Nephron progenitor cell (in vitro differentiated cells): Measurements from ENCODE around the gene CD163.
"Not testable (repeated sequence)": the region's sequence is repeated elsewhere in the genome, so short reads cannot be mapped to it uniquely, and the experiment has no call there.

Experiments used
- DNase-seq: peaks from one replicate; pipeline ENCODE4 v3.0.0; 2021
- H3K27ac Mint-ChIP-seq: 2 replicates; pipeline ENCODE4 v1.8.0; 2021; ENCODE audit warnings: mild to moderate bottlenecking, moderate library complexity, mixed read lengths
- H3K27me3 Mint-ChIP-seq: 2 replicates; pipeline ENCODE4 v1.8.0; 2021; ENCODE audit warnings: mild to moderate bottlenecking, low read depth, mixed read lengths; ENCODE audit not compliant: poor library complexity
- H3K36me3 Mint-ChIP-seq: 2 replicates; pipeline ENCODE4 v1.8.0; 2021; ENCODE audit warnings: low read depth, mixed read lengths
- H3K4me1 Mint-ChIP-seq: 2 replicates; pipeline ENCODE4 v1.8.0; 2021; ENCODE audit warnings: mixed read lengths
- H3K4me3 Mint-ChIP-seq: 2 replicates; pipeline ENCODE4 v1.8.0; 2021; ENCODE audit warnings: mild to moderate bottlenecking, moderate library complexity, mixed read lengths
- H3K9me3 Mint-ChIP-seq: 2 replicates; pipeline ENCODE4 v1.8.0; 2021; ENCODE audit warnings: mild to moderate bottlenecking, moderate library complexity, mixed read lengths
- CTCF ChIP-seq: fragments of 200-600 bp; sonication (generic); IDR thresholded peaks from 2 replicates; pipeline ENCODE4 v1.5.0; 2021; ENCODE audit warnings: antibody characterized with exemption

Gene CD163

GRCh38 chr12:7503686-7504415 lies at the start of gene CD163:
Gene CD163, minus strand, starts transcription at chr12:7503777. Its CDS starts 87 bp downstream, at chr12:7503690.
- Mint-ChIP-seq H3K27ac (no peak within 1 kb of the TSS), H3K4me3 (no peak within 1 kb of the TSS), H3K27me3 (peaks cover 4% of the 10 kb centered on the region), H3K4me1 (no peaks in the 10 kb centered on the region), H3K9me3 (peaks cover 13% of the 10 kb centered on the region), H3K36me3 (no peaks in the 10 kb centered on the region)
- no peak for DNase-seq
- TF ChIP-seq CTCF: no peak

GRCh38 chr12:7542813-7543212 lies 39.2 kb upstream of the CD163 start:
- Mint-ChIP-seq H3K9me3 (peaks cover 16% of the 10 kb centered on the region), H3K4me3 (no peak overlapping the region), H3K4me1 (peaks cover 28% of the 10 kb centered on the region), H3K27me3 (peaks cover 7% of the 10 kb centered on the region), H3K36me3 (peaks cover 5% of the 10 kb centered on the region), H3K27ac (no peak overlapping the region)
- no peak for TF ChIP-seq CTCF
- DNase-seq: no peak

- Mint-ChIP-seq H3K4me1 (peaks cover 28% of the 10 kb centered on the region), H3K4me3 (no peak overlapping the region), H3K9me3 (peaks cover 16% of the 10 kb centered on the region), H3K27me3 (peaks cover 7% of the 10 kb centered on the region), H3K27ac (peak overlapping the region; percentile 86), H3K36me3 (peaks cover 5% of the 10 kb centered on the region)
- TF ChIP-seq CTCF: no peak
- DNase-seq: no peak
Measured at GRCh38 chr12:7542046-7542445, 38.5 kb upstream of the CD163 start.

GRCh38 chr12:7514416-7514815 lies 10.8 kb upstream of the CD163 start:
- Mint-ChIP-seq H3K27me3 (no peaks in the 10 kb centered on the region), H3K36me3 (no peaks in the 10 kb centered on the region), H3K4me1 (no peaks in the 10 kb centered on the region), H3K9me3 (peaks cover 12% of the 10 kb centered on the region), H3K4me3 (no peak overlapping the region), H3K27ac (no peak overlapping the region)
- TF ChIP-seq CTCF: no peak
- DNase-seq: no peak

GRCh38 chr12:7512553-7512952 lies 9.0 kb upstream of the CD163 start:
- no peak overlapping the region for H3K27ac Mint-ChIP-seq
- no peak for DNase-seq
- no peak overlapping the region for H3K4me3 Mint-ChIP-seq
- no peaks in the 10 kb centered on the region for H3K27me3 Mint-ChIP-seq
- TF ChIP-seq CTCF: no peak
- H3K9me3 Mint-ChIP-seq: peaks cover 20% of the 10 kb centered on the region
- H3K4me1 Mint-ChIP-seq: no peaks in the 10 kb centered on the region
- no peaks in the 10 kb centered on the region for H3K36me3 Mint-ChIP-seq

GRCh38 chr12:7509793-7510470 lies 6.4 kb upstream of the CD163 start:
- H3K36me3 Mint-ChIP-seq, H3K4me1 Mint-ChIP-seq, DNase-seq, H3K27me3 Mint-ChIP-seq, H3K4me3 Mint-ChIP-seq, H3K27ac Mint-ChIP-seq: not testable (repeated sequence)
- H3K9me3 Mint-ChIP-seq: peaks cover 27% of the 10 kb centered on the region
